GM18517 (cell line): ENCODE results near the gene GNS.
"Not testable (repeated sequence)": the region's sequence is repeated elsewhere in the genome, so short reads cannot be mapped to it uniquely, and the experiment has no call there.

ENCODE experiments used
- ATAC-seq: cut with Tn5 transposase; IDR thresholded peaks from one replicate; pipeline ENCODE4 v1.9.1; 2021; ENCODE audit warnings: mild to moderate bottlenecking, moderate library complexity; ENCODE audit not compliant: unreplicated experiment

The GNS gene

DNA sequence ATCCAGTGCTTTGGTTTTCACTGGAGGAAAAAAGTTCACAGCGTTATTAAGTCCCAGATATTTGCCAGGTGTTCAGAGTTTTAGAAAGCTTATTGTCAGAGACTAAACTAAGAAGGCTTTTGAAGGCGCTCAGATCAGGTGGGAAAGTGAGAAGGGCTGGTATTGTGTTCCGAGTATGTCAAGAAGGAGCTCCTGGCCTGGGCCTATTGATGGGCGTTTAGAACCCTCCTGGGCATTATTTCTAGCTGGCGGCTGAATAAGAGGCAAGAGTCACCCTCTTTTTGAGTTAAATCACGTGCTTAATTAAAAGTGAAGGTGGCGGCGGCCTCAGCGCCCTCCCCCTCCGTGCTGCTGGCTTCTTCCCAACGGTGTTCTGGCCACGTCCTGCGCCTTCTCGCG, 20.9 kb upstream of the GNS start:
- ATAC-seq = no peak

DNA sequence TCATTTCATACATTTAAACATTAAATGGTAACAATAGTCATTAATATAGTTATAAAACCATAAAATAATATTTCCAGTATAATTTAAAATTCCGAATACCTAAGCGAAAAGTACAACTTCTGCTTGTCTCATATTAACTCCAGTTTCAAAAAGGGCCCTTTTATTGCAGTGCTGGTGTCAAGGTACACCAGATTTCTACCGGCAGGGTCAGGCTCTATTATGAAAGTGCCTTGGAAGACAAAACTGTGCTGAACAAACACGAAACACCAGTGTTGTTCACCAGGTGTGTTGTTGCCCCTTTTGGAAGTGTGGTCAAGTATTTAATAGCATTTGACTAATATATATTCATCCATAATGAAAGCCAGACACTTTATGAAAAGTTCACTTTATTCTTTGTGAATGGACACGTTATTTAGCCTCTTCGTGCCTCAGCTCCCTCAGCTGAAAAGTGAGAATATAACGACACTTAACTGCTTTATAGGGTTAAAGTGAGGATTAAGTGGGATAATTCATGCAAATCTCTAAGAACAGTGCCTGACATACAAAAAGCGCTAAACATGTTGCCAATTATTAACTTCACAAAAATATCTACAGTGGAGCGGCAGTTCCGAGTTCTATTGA, 20.3 kb upstream of the GNS start:
- ATAC-seq = no peak

DNA sequence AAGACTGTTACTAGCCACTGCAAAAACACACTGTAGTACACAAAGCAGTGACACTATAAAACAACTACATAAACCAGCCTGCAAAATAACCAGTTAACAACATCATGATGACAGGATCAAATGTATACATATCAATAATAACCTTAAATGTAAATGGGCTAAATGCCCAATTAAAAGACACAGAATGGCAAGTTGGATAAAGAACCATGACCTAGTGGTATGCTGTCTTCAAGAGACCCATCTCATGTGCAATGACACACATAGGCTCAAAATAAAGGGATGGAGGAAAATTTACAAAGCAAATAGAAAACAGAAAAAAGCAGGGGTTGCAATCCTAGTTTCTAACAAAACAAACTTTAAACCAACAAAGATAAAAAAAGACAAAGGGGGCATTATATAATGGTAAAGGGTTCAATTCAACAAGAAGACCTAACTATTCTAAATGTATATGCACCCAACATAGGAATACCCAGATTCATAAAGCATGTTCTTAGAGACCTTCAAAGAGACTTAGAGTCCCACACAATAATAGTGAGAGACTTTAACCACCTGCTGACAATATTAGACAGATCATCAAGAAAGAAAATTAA, 16.0 kb upstream of the GNS start:
- ATAC-seq = not testable (repeated sequence)

DNA sequence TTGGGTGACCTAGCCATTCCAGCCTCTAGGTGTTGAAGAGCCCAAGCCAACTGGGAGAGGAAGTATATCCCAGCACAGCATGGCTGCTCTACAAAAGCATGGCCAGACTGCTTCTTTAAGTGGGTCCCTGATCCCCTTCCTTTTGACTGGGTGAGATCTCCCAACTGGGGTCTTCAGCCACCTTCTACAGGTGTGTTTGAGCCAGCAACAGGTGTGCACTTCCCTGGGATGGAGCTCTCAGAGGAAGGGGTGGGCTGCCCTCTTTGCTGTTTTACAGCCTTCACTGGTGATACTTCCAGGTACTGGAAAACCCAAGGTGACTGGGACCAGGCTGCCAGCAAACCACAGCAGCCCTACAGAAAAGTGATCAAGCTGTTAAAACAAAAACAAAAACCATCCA, 14.2 kb upstream of the GNS start:
- ATAC-seq = no peak

DNA sequence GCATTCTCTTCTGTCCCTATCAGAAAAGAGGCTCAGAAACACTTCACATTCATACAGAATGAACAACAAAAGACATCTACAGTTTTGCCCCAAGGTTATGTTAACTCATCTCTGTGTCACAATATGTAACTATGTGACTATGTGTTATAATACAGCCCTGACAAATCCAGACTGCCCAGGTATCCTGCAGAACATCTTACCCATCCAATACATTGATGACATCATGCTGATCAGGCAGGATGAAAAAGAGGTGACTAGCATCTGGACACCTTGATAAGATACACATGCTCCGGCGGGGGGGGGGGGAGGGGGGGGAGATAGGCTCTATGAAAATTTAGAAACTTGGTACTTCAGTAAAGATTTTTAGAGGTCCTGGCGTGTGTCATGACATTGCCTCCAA, 8.3 kb upstream of the GNS start:
- ATAC-seq = no peak

DNA sequence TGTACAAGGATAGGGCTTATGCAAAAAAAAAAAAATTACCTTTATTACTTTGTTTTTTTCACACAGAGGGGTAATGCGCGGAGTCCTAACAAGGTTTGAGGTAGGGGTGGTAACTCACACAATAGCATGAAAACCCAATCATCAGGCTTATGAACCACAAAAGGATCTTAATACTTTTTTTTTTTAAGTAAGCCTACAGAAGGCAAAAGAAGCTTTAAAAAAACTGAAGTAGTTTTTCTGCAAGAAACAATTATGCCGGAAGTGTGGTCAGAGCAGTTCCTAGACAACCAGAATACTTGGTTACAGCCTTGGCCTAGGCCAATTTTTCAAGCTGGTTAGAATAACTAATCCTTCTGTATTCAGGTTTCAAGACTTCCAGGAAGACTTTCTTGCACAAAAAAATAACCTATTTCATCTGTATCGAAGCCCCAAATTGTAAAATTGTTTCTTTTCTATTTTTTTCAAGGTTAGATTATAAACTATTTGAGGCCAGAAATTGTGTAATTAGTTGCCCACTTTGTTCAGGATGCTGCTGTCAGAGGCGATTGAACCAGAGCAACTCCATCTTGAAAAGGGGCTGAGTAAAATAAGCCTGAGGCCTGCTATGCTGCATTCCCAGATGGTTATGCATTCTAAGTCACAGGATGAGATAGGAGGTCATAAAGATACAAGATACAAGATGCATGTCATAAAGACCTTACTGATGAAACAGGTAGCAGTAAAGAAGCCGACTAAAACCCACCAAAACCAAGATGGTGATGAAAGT, 1.8 kb upstream of the GNS start:
- no peak for ATAC-seq

DNA sequence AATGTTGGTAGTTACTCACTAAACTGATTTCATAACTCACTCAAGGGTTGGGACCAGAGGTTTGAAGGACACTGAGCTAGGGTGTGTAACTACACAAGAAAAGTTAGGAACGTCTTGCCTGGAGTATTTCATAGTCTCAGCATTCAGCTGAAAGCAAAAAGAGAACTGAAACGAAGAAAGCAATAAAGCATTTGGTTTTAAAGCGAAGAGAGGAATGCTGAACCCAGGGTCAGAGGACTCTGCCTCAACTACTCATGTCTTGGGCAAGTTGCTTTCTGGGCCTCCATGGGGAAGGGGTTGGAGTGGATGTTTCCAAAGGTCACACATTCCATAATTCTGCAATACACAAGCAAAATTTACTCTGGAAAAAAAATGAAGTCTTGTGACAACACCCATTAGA, 1.4 kb downstream of the GNS start:
- no peak for ATAC-seq

DNA sequence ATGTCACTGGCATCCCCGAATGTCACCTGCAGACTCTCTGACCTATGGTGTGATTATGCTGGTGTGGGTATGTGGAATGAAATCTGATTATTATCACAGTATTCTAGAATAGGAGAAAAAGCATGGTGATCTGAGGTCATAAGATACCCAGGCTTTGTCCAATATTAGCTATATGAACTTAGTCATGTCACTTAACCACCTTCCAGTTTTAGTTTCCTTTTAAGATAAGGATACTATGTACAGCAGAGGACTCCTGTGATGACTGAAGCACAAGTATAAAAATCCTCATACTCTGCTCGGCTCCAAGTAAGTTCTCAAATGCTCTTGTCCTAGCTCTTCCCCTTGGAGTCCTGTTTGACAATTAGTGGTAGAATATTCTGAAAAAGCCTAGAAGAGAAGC, 2.8 kb downstream of the GNS start:
- peak; percentile 42 for ATAC-seq

DNA sequence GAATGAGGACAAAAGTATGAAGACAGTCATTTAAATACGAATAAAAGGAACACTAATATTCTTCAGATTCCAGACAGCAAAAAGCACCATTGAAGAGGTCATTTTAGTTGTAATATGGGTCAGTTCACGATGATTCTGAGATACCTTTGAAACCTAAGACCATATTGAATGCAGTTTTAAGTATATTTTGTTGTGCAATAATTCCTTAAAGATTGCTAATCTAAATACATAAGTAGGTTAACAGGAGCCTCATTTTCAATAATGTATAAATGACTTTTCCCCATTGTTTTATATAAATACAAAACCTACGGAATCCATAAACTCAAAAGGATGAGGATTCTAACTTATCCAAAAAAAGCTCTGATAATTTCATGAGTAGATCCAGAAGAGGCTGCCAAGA, 5.8 kb downstream of the GNS start:
- no peak for ATAC-seq

DNA sequence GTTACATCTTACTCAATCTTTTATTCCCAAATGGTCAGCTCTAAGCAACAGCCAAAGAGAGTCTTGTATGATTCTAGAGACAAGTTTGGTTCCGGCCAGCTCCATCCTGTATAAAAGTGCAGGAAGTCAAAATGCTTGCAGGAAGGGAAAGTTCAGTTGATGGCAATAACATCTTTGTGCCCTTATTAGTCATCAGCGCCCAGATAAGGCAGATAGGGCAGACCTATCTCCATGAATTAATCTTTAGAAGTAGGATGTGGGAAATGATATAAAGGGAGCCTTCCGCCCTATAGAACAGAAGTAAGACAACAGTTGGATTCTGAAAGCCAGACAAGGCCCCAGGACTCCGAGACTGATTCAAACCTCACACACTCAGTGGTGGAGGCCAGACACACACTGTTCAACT, 6.4 kb downstream of the GNS start:
- no peak for ATAC-seq

DNA sequence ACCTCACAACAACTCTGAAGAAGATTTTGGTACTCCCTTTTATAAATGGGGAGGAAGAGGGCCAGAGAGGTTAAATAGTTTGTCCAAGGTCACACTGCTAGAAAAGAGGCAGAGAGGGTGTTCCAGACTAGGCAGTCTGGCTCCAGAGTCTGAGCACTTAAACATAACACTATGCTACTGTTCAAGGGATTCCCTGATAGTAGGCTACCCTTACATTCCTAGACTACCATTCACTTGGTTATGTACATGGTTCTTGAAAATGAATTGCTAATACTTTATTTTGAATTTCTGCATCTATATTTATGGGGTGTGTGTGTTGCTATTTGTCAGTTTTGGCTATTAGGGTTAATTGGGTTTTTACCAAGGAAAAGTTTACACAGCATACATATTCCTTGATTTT, 7.2 kb downstream of the GNS start:
- no peak for ATAC-seq

DNA sequence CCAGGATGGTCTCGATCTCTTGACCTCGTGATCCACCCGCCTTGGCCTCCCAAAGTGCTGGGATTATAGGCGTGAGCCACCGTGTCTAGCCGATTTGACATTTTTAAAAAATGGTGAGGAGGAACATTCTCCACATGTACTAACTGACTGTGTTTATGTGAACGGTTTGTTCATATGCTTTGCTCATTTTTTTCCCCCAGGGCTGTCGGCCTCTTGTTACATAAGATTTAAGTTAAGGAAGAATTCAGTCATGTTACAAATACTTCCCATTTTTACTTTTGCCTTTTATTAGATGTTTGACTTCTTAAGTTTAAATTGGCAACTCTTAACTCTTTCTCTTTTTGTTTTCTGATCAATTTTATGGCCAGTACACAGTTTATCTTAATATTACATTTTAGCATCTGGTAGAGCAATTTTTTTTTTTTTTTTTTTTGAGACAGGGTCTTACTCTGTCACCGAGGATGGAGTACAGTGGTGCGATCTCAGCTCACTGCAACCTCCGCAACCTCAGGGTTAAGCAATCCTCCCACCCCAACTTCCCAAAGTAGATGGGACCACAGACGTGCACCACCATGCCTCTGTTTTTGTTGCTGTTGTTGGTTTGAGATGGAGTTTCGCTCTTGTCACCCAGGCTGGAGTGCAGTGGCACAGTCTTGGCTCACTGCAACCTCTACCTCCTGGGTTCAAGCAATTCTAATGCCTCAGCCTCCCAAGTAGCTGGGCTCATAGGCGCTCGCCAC, 9.6 kb downstream of the GNS start:
- no peak for ATAC-seq

DNA sequence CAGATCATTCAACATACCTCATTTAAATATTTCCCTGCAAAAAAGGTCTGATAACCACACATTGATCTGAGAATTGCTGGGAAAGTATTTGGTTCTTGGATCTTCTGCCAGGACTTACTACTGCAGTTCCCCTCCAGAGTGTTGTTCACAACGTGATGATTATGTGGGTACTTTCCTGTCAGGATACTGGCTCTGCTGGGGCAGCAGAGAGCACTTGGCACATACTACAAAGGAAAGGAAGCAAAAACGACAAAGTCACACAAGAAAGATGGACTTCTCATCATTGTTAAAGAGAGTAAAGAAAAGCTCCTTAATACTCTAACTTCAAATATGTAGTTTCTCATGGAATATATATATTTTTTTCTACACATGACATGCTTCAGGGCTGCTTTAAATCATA, 11.5 kb downstream of the GNS start:
- no peak for ATAC-seq

DNA sequence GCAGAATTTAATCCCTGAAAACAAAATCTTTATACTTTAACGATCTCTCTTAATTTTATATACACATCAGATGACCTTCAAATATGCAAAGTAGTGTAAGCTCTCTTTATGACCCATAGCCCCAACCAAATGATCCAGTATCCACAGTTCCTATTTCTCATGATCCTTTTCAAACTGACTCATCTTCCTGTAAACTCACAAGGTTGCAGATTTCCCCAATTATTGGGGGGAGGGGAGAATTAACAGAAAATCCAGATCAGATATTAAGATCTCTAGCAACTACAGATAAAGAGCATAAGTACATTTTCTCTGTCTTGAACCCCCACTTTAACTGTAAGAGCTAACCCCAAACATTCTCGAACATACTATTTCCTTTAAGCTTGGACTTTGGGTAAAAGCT, 12.5 kb downstream of the GNS start:
- ATAC-seq = no peak

DNA sequence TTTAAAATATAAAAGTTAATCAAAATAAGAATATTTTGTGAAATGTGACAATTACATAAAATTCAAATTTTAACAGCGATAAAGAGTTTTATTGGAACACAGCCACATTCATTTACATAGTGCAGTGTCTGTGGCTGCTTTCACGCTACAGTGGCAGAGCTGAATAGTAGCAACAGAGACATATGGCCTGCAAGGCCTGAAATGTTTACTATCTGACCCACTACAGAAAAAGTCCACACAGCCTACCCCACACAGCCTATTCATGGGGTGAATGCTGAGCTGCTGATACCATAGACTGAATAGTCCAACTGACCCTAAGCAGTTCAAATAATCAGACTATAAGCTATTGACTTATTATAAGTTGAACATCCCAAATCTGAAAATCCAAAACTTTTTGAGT, 13.2 kb downstream of the GNS start:
- ATAC-seq = no peak

DNA sequence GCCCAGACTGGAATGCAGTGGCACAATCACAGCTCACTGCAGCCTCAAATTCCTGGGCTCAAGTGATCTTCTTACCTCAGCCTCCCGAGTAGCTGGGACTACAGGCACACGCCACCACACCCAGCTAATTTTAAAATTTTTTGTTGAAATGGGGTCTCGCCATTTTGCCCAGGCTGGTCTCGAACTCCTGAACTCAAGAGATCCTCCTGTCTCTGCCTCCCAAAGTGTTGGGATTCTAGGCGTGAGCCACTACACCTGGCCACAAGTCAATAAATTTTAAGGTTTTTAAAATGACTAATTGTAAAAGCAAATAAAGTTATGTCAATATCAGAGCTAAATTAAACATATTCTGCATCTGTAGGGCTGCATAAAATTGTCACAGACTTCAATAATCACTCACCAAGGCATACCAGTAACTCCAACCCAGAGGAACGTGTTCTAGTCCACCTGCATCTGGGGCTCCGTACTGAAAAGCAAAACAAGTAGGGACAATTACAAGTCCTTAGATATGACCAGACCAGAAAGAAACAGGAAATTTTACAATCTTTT, 13.9 kb downstream of the GNS start:
- ATAC-seq = no peak

DNA sequence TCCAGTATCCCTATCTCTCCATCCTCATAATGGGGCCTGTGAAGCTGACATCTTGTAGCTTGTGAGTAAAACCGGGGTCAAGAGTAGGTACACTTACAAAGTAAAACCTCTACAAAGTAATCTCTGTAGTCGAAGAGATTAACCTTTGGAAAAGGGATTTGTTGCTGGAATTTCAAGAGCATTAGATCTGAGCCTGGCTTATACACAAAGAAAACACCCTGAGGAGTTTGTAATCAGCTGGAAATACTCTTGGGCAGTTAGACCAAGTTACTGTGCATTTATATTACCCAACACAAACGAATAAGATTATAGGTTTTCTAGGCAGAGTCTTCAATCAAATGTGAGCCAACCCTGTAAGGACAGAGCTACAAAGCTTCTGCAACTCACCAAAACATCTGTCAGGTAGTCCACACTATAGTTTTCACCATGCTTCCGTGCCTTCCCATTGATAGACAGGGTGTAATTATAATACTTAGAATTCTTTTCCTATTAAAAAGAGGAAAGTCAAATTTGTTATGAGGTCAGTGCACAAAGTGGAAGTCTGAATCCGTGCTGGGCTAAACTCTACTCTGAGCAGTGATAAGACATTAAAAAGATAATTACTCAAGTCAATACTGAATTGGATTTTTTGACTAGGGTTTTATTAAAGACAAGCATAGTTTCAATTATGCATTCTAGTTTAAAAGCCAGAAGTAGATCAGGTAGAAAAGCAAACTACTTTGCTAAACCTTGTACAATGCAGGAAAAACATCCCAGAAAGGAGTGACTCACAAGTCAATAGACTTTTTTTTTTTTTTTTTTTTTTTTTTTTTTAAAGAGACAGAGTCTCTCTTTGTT, 14.6 kb downstream of the GNS start:
- no peak for ATAC-seq

DNA sequence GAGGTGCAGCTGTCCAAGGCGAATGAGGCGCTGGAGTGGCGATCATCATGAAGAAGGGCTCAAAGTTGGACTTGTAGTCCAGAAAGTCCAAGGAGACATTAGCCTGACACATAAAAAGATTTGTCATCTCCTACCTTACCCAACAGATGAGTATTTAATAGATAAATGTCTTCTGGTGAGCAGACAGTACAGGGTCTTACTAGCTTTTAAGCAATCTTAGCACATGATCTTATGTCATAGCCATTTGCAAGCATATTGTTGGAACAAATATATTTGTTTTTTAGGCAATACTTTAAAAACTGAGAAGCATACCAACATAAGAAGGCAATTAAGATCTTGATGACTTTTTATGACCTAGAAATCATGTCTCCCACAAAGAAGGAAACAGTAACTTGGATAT, 16.0 kb downstream of the GNS start:
- ATAC-seq = no peak

DNA sequence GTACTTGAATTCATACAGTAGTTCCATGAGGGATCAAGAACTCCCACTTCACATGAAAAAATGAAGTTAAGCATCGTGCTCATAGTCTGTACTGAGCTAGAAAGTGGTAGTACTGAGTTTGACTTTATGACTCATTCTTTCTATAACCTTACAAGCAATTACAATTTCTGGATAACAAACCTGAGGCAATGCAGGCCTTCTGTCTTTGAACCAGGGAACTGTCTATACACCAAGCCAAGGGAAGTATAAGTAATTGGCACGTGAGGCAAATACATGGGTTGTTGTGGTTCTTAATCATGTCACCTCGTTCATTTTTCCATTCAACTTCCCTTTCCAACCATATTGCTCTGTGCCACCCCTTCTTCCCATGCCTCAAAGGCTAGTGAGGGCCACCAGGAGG, 16.8 kb downstream of the GNS start:
- ATAC-seq = no peak

DNA sequence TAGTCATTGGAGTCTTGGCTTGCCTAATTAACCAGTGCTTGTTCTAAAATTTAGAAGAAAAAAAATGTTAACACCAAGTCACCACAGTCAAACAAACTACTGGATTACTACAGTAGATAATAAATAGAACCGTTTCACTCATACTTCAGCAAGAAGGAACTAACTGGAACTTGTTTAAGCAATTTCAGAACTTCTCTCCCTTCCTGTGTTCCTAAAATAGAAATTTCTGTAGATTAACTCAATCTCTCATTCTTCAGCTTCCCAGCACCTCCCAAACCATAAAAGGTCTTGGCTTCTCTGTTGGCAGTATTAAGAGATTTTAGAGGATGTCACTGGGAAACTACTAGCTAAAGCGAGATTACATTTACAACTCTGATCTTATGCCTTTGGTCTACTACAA, 18.6 kb downstream of the GNS start:
- no peak for ATAC-seq

DNA sequence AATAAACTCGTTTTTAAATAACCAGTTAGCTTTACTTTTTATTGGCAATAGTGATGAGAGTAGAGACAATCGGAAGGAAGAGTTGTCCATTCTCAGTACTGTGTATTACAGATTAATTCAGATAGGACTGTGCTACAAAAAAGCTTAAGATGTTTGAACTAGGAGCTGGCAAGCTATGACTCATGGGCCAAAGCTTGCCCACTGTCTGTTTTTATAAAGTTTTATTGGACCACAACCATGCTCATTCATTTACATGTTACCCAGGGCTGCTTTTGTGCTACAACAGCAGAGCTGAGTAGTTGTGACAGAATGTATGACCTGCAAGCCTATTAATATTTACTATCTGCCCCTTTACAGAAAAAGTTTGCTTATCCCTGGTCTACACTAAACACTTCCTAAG, 19.4 kb downstream of the GNS start:
- no peak for ATAC-seq
